ENCODE measurements around the gene TRERF1.

The TRERF1 gene

GRCh38 chr6:42355416-42355815 is 96.3 kb downstream of the TRERF1 start:
- no peak for DNase-seq (ENCODE audit: low read depth)
- no peak overlapping the region for H3K4me3 ChIP-seq (ENCODE audit: low read depth, low read length)
- no peak for TF ChIP-seq CTCF (IDR thresholded peaks at IDR 0.05; ENCODE audit: control insufficient read depth, extremely low read depth, insufficient read depth)

DNA sequence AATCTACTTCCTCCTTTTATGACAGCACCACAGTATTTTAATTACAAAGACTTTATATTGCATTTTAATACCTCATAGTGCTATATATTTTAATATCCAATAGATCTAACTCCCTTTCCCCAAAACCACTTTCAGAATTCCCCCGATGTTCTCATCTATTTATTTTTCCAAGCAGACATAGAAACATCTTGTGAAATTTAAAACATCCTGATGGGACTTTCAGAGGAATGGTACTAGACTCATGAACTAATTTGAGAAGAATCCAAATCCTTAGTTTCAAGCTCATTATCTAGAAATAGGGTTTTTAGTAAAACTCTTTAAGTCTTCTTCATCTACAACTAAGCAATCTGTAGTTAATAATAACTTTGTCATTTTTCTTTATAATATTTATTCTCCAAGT is 97.0 kb downstream of the TRERF1 start:
- no peak for TF ChIP-seq CTCF (IDR thresholded peaks at IDR 0.05; ENCODE audit: control insufficient read depth, extremely low read depth, insufficient read depth)
- no peak for DNase-seq (ENCODE audit: low read depth)
- no peak overlapping the region for H3K4me3 ChIP-seq (ENCODE audit: low read depth, low read length)

DNA sequence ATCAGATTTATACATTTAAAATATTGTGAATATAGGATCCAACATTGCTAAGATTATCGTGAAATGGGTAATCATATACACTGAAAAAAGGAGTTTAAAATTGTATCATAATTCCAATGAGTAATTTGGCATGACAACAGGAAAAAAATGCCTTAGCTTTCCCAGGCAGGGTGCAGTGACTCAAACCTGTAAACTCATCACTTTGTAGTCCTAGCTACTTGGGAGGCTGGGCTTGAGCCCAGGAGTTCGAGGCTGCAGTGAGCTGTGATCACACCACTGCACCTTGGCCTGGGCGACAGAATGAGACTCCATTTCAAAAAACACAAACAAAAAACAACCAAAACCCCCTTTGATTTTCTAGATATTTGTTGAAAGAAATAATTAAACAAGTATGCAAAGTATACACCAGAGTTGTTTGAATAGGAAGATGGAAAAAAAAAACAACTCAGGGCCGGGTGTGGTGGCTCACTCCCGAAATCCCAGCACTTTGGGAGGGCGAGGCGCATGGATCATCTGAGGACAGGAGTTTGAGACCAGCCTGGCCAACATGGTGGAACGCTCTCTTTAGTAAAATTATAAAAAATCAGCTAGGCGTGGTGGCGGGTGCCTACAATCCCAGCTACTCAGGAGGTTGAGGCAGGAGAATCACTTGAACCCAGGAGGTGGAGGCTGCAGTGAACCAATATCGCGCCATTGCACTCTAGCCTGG is 98.7 kb downstream of the TRERF1 start:
- no peak for DNase-seq (ENCODE audit: low read depth)
- H3K4me3 ChIP-seq (ENCODE audit: low read depth, low read length), result no peak overlapping the region
- TF ChIP-seq CTCF (IDR thresholded peaks at IDR 0.05; ENCODE audit: control insufficient read depth, extremely low read depth, insufficient read depth), result no peak

GRCh38 chr6:42350911-42351310 is 100.8 kb downstream of the TRERF1 start:
- no peak for DNase-seq (ENCODE audit: low read depth)
- no peak for TF ChIP-seq CTCF (IDR thresholded peaks at IDR 0.05; ENCODE audit: control insufficient read depth, extremely low read depth, insufficient read depth)
- H3K4me3 ChIP-seq (ENCODE audit: low read depth, low read length), result no peak overlapping the region

GRCh38 chr6:42349753-42350511 is 101.8 kb downstream of the TRERF1 start:
- no peak overlapping the region for H3K4me3 ChIP-seq (ENCODE audit: low read depth, low read length)
- no peak for TF ChIP-seq CTCF (IDR thresholded peaks at IDR 0.05; ENCODE audit: control insufficient read depth, extremely low read depth, insufficient read depth)
- DNase-seq (ENCODE audit: low read depth), result no peak

DNA sequence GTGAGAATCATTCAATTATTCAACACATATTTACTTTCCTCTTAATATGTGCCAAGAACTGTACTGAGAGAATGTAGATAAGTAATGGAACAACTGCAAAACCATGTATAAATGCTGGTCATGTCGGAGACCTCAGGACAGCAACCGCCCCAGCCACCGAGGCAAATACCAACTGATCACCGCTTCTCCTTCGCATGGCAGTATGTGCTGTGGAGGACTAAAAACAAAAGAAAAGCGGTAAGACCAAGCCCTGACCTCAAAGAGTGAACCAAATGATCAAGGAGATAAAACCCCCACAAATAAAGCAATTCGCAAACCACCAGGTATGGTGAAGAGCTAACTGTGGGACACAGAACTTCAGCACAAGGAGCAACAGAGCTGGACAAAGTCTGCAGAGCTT is 104.3 kb downstream of the TRERF1 start:
- DNase-seq (ENCODE audit: low read depth), result no peak
- H3K4me3 ChIP-seq (ENCODE audit: low read depth, low read length), result no peak overlapping the region
- TF ChIP-seq CTCF (IDR thresholded peaks at IDR 0.05; ENCODE audit: control insufficient read depth, extremely low read depth, insufficient read depth), result no peak
